ENCODE results near the gene ITPK1. TPM values are rescaled to one million over a fixed set of nuclear protein-coding genes. Genes with fewer than 3 reads are reported as not detected.

The ITPK1 gene
- total RNA-seq, 1 experiment from 2014 or later = 56.2 TPM

- Histone ChIP-seq H3K27ac (no peak overlapping the region), H3K4me3 (no peak overlapping the region), H3K36me3 (peaks cover 10% of the 10 kb centered on the region), H3K4me1 (replicated peaks) (peaks cover 7% of the 10 kb centered on the region), H3K27me3 (replicated peaks) (no peaks in the 10 kb centered on the region), H3K9me3 (replicated peaks) (no peaks in the 10 kb centered on the region)
- DNase-seq (ENCODE audit: low read depth in 1 of 2, low spot score in 2 of 2) = no peak
These were observed 121.5 kb downstream of the ITPK1 start for GRCh38 chr14:92994131-92994676.

GRCh38 chr14:92993302-92993701, 122.4 kb downstream of the ITPK1 start:
- H3K4me1 ChIP-seq (replicated peaks) = peaks cover 16% of the 10 kb centered on the region
- H3K9me3 ChIP-seq (replicated peaks) = no peaks in the 10 kb centered on the region
- no peak overlapping the region for H3K4me3 ChIP-seq
- no peak for DNase-seq (ENCODE audit: low read depth in 1 of 2, low spot score in 2 of 2)
- H3K27ac ChIP-seq = no peak overlapping the region
- no peaks in the 10 kb centered on the region for H3K27me3 ChIP-seq (replicated peaks)
- H3K36me3 ChIP-seq = peaks cover 11% of the 10 kb centered on the region

- Histone ChIP-seq H3K27ac (no peak overlapping the region), H3K4me1 (replicated peaks) (peaks cover 34% of the 10 kb centered on the region), H3K27me3 (replicated peaks) (no peaks in the 10 kb centered on the region), H3K4me3 (no peak overlapping the region), H3K9me3 (replicated peaks) (no peaks in the 10 kb centered on the region), H3K36me3 (peaks cover 15% of the 10 kb centered on the region)
- DNase-seq (ENCODE audit: low read depth in 1 of 2, low spot score in 2 of 2) = no peak
These were observed 124.2 kb downstream of the ITPK1 start for GRCh38 chr14:92991536-92991935.

- H3K27me3 ChIP-seq (replicated peaks) = no peaks in the 10 kb centered on the region
- no peak for DNase-seq (ENCODE audit: low read depth in 1 of 2, low spot score in 2 of 2)
- peaks cover 15% of the 10 kb centered on the region for H3K36me3 ChIP-seq
- H3K4me3 ChIP-seq = no peak overlapping the region
- H3K4me1 ChIP-seq (replicated peaks) = peaks cover 42% of the 10 kb centered on the region
- no peak overlapping the region for H3K27ac ChIP-seq
- no peaks in the 10 kb centered on the region for H3K9me3 ChIP-seq (replicated peaks)
These were observed 125.0 kb downstream of the ITPK1 start for GRCh38 chr14:92990456-92991430.

GRCh38 chr14:92988786-92989755, 126.7 kb downstream of the ITPK1 start:
- DNase-seq (ENCODE audit: low read depth in 1 of 2, low spot score in 2 of 2) = peak in 1 of 2 experiments; percentile 47
- Histone ChIP-seq H3K4me1 (replicated peaks) (peaks cover 48% of the 10 kb centered on the region), H3K9me3 (replicated peaks) (no peaks in the 10 kb centered on the region), H3K27ac (peak overlapping the region; percentile 25; the same call in 1 of the 2 replicates), H3K4me3 (no peak overlapping the region), H3K27me3 (replicated peaks) (no peaks in the 10 kb centered on the region), H3K36me3 (peaks cover 15% of the 10 kb centered on the region)

- peak; percentile 66 to 72 for DNase-seq (ENCODE audit: low read depth in 1 of 2, low spot score in 2 of 2)
- Histone ChIP-seq H3K4me3 (no peak overlapping the region), H3K9me3 (replicated peaks) (no peaks in the 10 kb centered on the region), H3K4me1 (replicated peaks) (peaks cover 48% of the 10 kb centered on the region), H3K36me3 (peaks cover 11% of the 10 kb centered on the region), H3K27me3 (replicated peaks) (no peaks in the 10 kb centered on the region), H3K27ac (peak overlapping the region; percentile 25; the same call in 1 of the 2 replicates)
These were observed 127.8 kb downstream of the ITPK1 start for GRCh38 chr14:92987713-92988510.

- no peak for DNase-seq (ENCODE audit: low read depth in 1 of 2, low spot score in 2 of 2)
- Histone ChIP-seq H3K36me3 (peaks cover 11% of the 10 kb centered on the region), H3K4me3 (no peak overlapping the region), H3K9me3 (replicated peaks) (no peaks in the 10 kb centered on the region), H3K27ac (peak overlapping the region; percentile 30; the same call in 1 of the 2 replicates), H3K4me1 (replicated peaks) (peaks cover 48% of the 10 kb centered on the region), H3K27me3 (replicated peaks) (no peaks in the 10 kb centered on the region)
These were observed 128.6 kb downstream of the ITPK1 start for GRCh38 chr14:92987148-92987570.

- DNase-seq (ENCODE audit: low read depth in 1 of 2, low spot score in 2 of 2) = peak; percentile 74 to 75
- Histone ChIP-seq H3K4me1 (replicated peaks) (peaks cover 48% of the 10 kb centered on the region), H3K27ac (peak overlapping the region; percentile 30)
These were observed 129.2 kb downstream of the ITPK1 start for GRCh38 chr14:92986254-92987147.

GRCh38 chr14:92985521-92985920, 130.2 kb downstream of the ITPK1 start:
- Histone ChIP-seq H3K9me3 (replicated peaks) (no peaks in the 10 kb centered on the region), H3K27me3 (replicated peaks) (no peaks in the 10 kb centered on the region), H3K36me3 (peaks cover 11% of the 10 kb centered on the region), H3K4me1 (replicated peaks) (peaks cover 48% of the 10 kb centered on the region), H3K27ac (no peak overlapping the region), H3K4me3 (no peak overlapping the region)
- no peak for DNase-seq (ENCODE audit: low read depth in 1 of 2, low spot score in 2 of 2)

More at GRCh38 chr14:92986254-92987147, 129.2 kb downstream of the ITPK1 start:
- Histone ChIP-seq H3K9me3 (replicated peaks) (no peaks in the 10 kb centered on the region), H3K27me3 (replicated peaks) (no peaks in the 10 kb centered on the region), H3K36me3 (peaks cover 11% of the 10 kb centered on the region), H3K4me3 (no peak overlapping the region)

GRCh38 chr14:92984896-92985295, 130.8 kb downstream of the ITPK1 start:
- no peak overlapping the region for H3K27ac ChIP-seq
- H3K27me3 ChIP-seq (replicated peaks) = no peaks in the 10 kb centered on the region
- H3K36me3 ChIP-seq = peaks cover 11% of the 10 kb centered on the region
- H3K4me3 ChIP-seq = no peak overlapping the region
- H3K9me3 ChIP-seq (replicated peaks) = no peaks in the 10 kb centered on the region
- H3K4me1 ChIP-seq (replicated peaks) = peaks cover 47% of the 10 kb centered on the region
- DNase-seq (ENCODE audit: low read depth in 1 of 2, low spot score in 2 of 2) = no peak

- peaks cover 5% of the 10 kb centered on the region for H3K36me3 ChIP-seq
- H3K27me3 ChIP-seq (replicated peaks) = no peaks in the 10 kb centered on the region
- no peak overlapping the region for H3K27ac ChIP-seq
- DNase-seq (ENCODE audit: low read depth in 1 of 2, low spot score in 2 of 2) = no peak
- no peak overlapping the region for H3K4me3 ChIP-seq
- H3K4me1 ChIP-seq (replicated peaks) = peaks cover 41% of the 10 kb centered on the region
- no peaks in the 10 kb centered on the region for H3K9me3 ChIP-seq (replicated peaks)
These were observed 131.5 kb downstream of the ITPK1 start for GRCh38 chr14:92984082-92984788.
